ENCODE data around the gene CTSW.

CTSW gene

DNA sequence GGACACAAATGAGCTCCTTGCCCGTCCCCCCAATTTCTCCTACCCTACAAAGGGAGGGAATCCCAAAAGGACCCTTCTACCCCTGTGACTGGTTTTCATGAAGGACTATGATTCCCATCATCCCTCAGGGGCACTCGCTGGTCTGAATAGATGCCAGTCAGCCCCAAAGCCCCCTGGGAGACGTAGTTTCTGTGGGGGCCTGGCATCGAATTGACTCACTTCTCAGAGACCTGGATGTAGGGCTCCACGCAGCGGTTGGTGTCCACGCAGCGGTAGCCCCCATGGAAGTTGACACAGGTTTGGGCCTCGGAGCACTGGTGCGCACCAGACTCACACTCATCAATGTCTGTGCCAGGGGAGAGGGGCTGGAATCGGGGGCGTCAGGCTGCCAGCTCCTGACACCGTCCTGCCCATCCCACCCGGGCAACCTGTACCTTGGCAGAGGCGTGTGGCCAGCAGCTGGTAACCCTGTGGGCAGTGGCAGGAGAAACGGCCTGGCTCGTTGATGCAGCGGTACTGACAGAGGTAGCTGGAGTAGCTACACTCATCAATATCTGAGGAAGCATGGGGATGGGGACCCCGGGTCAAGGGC is 11.5 kb upstream of the CTSW start:
- DNase-seq: no peak

DNA sequence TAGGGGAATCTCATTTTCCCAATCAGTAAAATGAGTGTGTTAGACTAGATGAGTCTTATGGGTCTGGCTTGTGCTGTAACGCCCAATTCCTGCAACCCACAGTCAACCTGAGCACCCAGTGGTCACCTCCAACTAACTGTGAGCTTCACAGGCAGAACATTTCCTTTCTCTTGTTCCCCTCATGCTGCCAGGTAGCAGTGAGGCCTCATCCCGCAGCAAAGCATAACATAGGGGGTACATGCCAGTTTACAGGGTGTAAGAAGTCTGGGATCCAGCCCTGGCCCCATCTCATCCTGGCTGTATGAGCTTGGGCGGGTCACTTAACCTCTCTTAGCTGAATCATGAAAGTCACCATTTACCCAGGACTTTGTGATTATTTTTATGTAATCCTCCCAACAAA is 10.7 kb upstream of the CTSW start:
- DNase-seq: no peak

DNA sequence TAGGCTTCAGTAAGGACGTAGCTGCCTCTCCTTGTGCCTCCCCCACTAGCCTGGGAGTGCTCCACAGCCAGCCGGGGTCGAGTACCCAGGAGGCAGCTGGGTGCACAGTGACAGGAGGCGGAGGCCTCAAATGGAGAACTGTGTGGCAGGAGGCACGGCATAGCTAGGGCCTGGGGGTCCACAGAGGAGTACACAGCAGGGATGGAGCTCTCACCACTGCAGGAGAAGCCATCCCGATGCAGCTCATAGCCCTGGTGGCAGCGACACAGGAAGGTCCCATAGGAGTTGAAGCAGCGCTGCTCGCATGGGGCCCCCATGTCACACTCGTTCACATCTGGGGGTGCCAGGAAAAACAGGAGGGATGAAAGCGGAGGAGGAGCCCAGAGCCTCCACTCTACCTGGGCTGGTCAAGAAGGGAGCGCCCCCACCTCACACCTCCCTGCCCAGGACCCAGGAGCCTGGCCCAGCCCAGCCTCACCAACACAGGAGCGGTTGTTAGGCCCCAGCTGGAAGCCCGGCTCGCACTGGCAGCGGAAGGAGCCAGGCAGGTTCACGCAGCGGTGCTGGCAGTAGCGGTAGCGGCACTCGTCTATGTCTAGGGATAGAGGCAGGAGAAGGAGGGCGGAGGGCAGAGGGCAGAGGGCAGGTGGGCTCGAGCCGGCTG is 9.9 kb upstream of the CTSW start:
- no peak for DNase-seq

DNA sequence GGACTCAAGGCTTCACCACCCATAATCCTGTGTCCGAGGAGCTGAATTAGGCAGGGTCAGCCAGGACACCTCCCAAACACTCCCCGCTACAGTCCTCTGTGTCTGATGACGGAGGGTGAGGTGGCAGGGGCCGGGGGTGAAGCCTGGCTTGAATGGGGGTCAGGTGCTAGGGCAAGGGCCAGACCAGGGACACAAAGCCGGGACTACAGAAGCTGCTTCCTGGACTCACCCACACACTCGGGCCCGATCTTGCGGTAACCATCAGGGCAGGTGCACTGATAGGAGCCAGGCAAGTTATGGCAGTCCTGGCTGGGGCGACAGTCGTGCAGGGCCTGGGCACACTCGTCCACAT is 9.4 kb upstream of the CTSW start:
- DNase-seq: no peak

- no peak for DNase-seq
Measured at GRCh38 chr11:65870706-65871681, 8.6 kb upstream of the CTSW start.

- no peak for DNase-seq
Measured at GRCh38 chr11:65871811-65872548, 7.7 kb upstream of the CTSW start.

DNA sequence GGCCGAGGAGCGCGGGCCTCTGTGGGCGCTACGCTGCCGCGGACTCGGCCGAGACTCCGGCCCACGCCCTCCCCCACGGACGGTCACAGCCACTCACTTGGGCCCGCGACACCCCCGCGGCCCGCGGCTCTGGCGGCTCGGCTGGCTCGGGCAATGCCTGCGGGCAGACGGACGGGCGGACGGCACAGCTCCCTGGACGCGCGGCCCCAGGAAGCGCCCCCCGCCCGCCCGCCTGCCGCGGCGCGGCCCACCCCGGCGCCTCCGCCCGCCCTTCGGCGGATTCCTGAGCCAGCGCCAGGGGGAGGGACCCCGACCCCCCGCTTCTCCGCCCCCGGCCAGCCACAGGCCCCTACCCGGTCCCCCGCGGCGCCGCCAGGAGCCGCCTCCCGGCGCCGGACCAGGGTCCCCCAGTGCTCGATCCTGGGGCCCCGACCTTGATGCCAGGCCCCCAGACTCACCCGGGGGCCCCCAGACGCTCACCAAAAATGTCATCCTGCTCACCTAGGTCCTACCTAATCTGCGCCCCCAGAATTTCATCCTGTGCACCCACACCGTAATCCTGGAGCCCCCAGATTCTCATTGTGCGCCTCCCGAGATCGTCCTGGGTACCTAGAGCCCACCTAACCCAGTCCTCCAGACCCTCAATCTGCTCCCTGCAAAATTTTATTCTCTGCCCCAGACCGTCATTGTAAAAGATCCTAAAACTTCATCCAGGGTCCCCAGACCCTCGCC is 6.9 kb upstream of the CTSW start, which contains the start of gene EFEMP2:
EFEMP2 (minus strand) TSS at position 215 of the 732 bp plus-strand sequence. CDS start 446 bp downstream, outside the sequence.
- DNase-seq: no peak

DNA sequence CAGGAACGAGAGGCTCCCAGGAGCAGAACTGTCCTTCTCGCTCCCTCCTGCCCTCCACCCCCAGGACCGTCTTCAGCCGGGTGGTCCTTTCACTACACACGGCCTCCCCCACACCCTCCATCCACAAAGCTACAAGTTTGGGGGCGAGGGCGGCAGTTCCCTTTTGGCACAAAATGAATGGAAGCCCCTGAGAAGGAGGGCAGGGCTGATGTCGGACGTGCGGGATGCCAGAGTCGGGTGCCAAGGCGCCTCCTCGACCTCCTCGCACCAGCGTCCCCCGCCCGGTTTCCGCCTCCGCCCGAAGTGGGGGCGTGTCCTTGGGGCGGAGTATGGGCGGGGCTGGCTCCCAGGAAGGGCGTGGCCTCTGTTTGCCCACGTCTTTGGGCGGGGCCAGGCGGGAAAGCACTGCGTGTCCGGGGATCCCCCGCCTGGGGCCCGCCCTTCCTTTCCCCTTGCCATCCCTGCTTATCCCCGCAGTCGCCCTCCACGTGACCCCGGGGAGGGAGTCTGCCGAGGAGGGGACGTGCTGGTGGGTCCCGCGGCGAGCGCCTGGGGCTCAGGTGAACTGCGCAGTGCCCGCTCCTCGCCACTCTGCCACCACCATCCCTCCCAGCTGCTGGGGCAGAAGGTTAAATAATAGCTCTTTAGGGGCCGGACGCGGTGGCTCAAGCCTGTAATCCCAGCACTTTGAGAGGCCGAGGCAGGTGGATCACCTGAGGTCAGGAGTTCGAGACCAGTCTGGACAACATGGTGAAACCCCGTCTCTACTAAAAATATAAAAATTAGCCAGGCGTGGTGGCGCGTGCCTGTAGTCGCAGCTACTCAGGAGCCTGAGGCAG is 6.1 kb upstream of the CTSW start:
- DNase-seq: peak; percentile 34

- no peak for DNase-seq
Measured at GRCh38 chr11:65880027-65880426, 390 bp downstream of the CTSW start.

- no peak for DNase-seq
Measured at GRCh38 chr11:65880844-65881421, 1.3 kb downstream of the CTSW start.

GRCh38 chr11:65882120-65883057 is 2.8 kb downstream of the CTSW start:
- no peak for DNase-seq

GRCh38 chr11:65883058-65883761 is 3.6 kb downstream of the CTSW start:
- no peak for DNase-seq

DNA sequence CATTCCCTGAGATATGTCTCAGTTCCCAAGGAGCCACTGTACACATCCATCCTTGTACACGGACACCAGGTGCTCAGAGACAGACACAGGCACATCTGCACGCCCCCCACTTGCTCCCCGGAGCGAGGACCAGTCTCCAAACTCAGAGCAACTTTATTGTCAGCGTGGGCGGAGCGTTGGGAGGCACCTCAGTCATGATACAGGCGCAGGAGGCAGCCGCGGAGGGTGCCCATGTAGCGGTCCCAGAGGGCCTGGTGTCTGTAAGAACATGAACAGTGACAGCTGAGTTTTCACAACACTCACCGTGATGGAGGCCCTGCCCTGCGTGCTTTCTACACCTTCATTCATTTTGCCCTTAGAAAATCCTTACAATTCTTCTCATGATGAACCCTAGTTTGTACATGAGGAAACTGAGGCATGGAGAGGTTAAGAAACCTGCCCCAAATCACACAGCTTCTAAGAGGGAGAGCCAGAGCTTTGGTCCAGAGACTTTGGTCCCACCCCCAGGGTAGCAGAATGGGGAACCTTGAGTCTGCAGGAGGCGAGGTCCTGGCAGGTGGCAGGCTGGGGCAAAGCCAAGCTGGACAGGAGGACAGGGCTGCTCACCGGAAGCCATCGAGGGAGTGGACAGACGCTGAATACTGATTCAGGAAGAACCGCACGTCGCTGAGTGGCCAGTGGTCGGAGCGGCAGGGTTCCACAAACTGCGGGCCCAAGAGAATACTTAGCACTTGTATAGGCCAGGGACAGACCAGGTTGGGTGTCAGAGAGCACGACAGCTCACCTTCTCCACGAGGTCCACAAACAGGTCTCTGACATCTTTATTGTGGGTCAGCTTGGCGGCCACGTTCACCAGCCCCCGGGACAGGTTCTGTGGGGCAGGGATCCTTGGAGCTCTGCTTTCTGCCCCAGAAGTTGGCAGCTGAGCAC is 4.4 kb downstream of the CTSW start:
- no peak for DNase-seq

GRCh38 chr11:65884716-65885092 is 5.1 kb downstream of the CTSW start:
- no peak for DNase-seq

DNA sequence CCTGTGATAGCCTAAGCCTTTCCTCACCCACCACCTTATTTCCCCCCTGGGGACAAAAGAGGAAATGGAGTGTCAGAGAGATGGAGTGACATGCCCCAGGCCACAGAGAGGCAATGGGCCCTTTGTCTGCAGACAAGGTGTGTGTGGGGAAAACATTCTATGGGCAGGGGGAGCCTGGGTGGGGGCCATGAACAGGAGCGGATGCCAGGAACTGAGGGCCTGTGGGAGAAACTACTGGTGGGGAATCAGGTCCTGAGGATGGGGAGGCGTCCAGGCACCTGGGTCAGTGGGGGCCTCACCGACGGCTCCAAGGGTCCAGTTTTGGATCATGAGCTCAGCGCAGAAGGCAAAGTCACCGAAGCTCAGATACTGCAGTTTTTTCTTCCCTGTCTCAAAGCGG is 5.6 kb downstream of the CTSW start:
- DNase-seq: no peak

GRCh38 chr11:65885808-65886536 is 6.3 kb downstream of the CTSW start:
- no peak for DNase-seq
